Panc1 (cell line): ENCODE data around the gene ATP9A.

ENCODE experiments used
- POLR2AphosphoS5 ChIP-seq: IDR thresholded peaks from 2 replicates; pipeline ENCODE4 v1.6.1; 2012; ENCODE audit warnings: mild to moderate bottlenecking, low read depth, low read length, moderate library complexity
- TF ChIP-seq, protein P1 (sequence below): fragments of 450-650 bp; IDR thresholded peaks from 2 replicates; pipeline ENCODE4 v1.5.1; 2017; ENCODE audit warnings: mild to moderate bottlenecking

DNA sequence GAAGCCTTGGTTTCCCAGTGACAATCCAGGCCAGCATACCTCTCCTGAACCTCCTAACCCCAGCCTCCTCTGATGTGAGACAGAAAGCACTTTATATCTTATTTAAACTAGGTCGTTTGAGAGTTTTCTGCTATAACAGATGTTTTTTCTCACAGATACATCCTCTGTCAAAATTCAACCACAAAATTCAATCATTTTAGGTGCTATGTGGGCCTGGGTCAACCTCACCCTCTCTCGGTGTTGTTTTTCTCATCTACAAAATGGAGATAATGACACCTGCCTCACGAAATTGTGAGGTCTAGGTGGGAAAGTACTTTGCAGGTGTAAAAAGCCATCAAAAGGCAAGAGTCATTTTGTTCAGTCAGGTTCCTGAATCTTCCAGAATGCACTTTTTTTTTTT lies 179.4 kb downstream of the ATP9A start:
- TF ChIP-seq, protein P1, sequence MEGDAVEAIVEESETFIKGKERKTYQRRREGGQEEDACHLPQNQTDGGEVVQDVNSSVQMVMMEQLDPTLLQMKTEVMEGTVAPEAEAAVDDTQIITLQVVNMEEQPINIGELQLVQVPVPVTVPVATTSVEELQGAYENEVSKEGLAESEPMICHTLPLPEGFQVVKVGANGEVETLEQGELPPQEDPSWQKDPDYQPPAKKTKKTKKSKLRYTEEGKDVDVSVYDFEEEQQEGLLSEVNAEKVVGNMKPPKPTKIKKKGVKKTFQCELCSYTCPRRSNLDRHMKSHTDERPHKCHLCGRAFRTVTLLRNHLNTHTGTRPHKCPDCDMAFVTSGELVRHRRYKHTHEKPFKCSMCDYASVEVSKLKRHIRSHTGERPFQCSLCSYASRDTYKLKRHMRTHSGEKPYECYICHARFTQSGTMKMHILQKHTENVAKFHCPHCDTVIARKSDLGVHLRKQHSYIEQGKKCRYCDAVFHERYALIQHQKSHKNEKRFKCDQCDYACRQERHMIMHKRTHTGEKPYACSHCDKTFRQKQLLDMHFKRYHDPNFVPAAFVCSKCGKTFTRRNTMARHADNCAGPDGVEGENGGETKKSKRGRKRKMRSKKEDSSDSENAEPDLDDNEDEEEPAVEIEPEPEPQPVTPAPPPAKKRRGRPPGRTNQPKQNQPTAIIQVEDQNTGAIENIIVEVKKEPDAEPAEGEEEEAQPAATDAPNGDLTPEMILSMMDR, result no peak
- TF ChIP-seq POLR2AphosphoS5, result no peak
